Progenitor cell of endocrine pancreas (in vitro differentiated cells): Measurements from ENCODE around the gene LHFPL2. TPM values are rescaled to one million over a fixed set of nuclear protein-coding genes. Genes with fewer than 3 reads are reported as not detected.
A peak's percentile ranks its signal among the peaks of the same experiment; 100 is the strongest.

Experiments
- DNase-seq: peaks from one replicate; pipeline ENCODE4 v3.0.0; 2021; ENCODE audit warnings: low spot score; ENCODE audit not compliant: unreplicated experiment
- H3K27ac Mint-ChIP-seq: 2 replicates; pipeline ENCODE4 v1.8.0; 2021; ENCODE audit warnings: mild to moderate bottlenecking, moderate library complexity, mixed read lengths
- H3K27me3 Mint-ChIP-seq: 2 replicates; pipeline ENCODE4 v1.8.0; 2021; ENCODE audit warnings: mixed read lengths
- H3K36me3 Mint-ChIP-seq: 2 replicates; pipeline ENCODE4 v1.8.0; 2022; ENCODE audit warnings: mixed read lengths; ENCODE audit not compliant: insufficient read depth
- H3K4me1 Mint-ChIP-seq: 2 replicates; pipeline ENCODE4 v1.8.0; 2021; ENCODE audit warnings: low read depth, mixed read lengths
- H3K4me3 Mint-ChIP-seq: 2 replicates; pipeline ENCODE4 v1.8.0; 2021; ENCODE audit warnings: low read depth, mild to moderate bottlenecking, moderate library complexity, mixed read lengths
- H3K9me3 Mint-ChIP-seq: 2 replicates; pipeline ENCODE4 v1.8.0; 2021; ENCODE audit warnings: low read depth, mixed read lengths
- total RNA-seq: library from RNA; stranded (reverse); gene quantifications from 2 replicates; pipeline ENCODE4 v1.2.1, GENCODE V29; 2021
- TF ChIP-seq, protein P1 (sequence below): fragments of 200-600 bp; sonication (generic); IDR thresholded peaks from one replicate; pipeline ENCODE4 v1.5.0; 2021; ENCODE audit warnings: antibody characterized with exemption, mild to moderate bottlenecking; ENCODE audit not compliant: unreplicated experiment

LHFPL2 gene
- total RNA-seq, 1 donor from 2014 or later = 15.0 TPM

DNA sequence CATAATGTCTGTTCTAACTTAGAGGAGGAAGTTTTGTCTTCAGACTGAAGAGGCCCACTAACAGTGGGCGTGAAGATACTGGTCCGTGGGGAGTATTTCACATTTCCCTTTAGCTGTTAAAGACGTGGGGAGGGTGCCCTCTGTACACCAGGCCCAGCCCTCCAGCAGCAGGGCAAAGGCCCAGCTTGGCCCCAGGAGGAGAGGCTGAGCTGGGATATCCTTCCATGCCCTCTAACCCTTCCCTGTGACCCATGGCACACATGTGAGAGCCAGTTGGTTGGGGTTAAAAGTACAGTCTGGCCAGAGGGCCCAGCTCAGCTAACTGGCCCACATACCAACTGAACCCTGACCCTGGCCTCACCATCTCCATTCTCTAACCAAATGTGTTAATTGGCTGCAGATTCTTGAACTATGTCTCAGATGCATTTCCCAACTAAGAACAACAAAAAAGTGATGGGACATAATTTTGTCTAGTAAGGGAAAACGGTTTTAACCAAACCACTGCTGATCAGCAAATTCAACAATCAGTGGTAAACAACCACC, 74.4 kb downstream of the LHFPL2 start:
- Mint-ChIP-seq H3K4me3 (no peak overlapping the region), H3K36me3 (no peaks in the 10 kb centered on the region), H3K27ac (peak overlapping the region; percentile 67), H3K9me3 (no peaks in the 10 kb centered on the region), H3K27me3 (no peaks in the 10 kb centered on the region), H3K4me1 (peaks cover 13% of the 10 kb centered on the region)
- TF ChIP-seq, protein P1, sequence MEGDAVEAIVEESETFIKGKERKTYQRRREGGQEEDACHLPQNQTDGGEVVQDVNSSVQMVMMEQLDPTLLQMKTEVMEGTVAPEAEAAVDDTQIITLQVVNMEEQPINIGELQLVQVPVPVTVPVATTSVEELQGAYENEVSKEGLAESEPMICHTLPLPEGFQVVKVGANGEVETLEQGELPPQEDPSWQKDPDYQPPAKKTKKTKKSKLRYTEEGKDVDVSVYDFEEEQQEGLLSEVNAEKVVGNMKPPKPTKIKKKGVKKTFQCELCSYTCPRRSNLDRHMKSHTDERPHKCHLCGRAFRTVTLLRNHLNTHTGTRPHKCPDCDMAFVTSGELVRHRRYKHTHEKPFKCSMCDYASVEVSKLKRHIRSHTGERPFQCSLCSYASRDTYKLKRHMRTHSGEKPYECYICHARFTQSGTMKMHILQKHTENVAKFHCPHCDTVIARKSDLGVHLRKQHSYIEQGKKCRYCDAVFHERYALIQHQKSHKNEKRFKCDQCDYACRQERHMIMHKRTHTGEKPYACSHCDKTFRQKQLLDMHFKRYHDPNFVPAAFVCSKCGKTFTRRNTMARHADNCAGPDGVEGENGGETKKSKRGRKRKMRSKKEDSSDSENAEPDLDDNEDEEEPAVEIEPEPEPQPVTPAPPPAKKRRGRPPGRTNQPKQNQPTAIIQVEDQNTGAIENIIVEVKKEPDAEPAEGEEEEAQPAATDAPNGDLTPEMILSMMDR = no peak
- DNase-seq = no peak

DNA sequence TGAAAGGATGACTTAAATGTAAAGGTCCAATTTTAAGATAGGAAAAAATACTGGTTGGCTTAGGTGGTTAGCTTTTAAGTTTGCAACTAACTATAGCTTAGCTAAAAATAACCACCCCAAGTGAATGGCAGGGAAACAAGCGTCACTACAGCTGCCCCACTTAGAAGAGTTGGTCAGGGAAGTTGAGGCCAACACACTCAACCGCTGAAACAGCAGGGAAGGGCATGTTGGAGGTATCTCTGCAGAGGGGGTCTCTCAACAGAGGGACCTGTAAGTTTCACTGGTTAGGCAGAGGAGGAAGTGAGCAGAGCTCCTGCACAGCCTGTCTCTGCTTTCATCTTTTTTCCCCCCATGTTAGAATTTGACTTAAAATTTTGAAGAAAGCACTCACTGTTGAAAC, 75.3 kb downstream of the LHFPL2 start:
- no peak overlapping the region for H3K4me3 Mint-ChIP-seq
- DNase-seq = no peak
- no peaks in the 10 kb centered on the region for H3K27me3 Mint-ChIP-seq
- no peak overlapping the region for H3K27ac Mint-ChIP-seq
- peaks cover 19% of the 10 kb centered on the region for H3K4me1 Mint-ChIP-seq
- TF ChIP-seq, protein P1 = no peak
- H3K36me3 Mint-ChIP-seq = no peaks in the 10 kb centered on the region
- H3K9me3 Mint-ChIP-seq = no peaks in the 10 kb centered on the region

DNA sequence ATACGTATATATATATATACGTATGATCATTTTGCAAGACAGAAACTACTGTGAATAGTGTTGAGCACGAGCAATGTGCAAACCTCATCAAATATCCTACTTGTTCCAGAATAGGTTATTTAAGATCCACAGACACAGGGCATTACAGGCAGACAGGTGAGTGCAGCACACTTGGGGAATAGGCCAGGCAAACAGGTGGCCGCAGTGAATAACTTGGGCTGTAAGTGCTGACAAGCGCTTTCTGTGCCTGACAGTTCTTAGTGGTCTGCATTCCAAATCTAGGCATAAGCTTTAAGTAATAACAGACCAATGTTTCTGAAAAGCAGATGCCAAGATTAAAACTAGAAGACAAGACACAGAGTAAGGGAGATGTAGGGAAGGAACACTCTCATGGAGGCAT, 77.9 kb downstream of the LHFPL2 start:
- peaks cover under 1% of the 10 kb centered on the region for H3K36me3 Mint-ChIP-seq
- no peak overlapping the region for H3K4me3 Mint-ChIP-seq
- no peaks in the 10 kb centered on the region for H3K9me3 Mint-ChIP-seq
- peaks cover 24% of the 10 kb centered on the region for H3K4me1 Mint-ChIP-seq
- TF ChIP-seq, protein P1 = no peak
- DNase-seq = no peak
- no peaks in the 10 kb centered on the region for H3K27me3 Mint-ChIP-seq
- no peak overlapping the region for H3K27ac Mint-ChIP-seq

DNA sequence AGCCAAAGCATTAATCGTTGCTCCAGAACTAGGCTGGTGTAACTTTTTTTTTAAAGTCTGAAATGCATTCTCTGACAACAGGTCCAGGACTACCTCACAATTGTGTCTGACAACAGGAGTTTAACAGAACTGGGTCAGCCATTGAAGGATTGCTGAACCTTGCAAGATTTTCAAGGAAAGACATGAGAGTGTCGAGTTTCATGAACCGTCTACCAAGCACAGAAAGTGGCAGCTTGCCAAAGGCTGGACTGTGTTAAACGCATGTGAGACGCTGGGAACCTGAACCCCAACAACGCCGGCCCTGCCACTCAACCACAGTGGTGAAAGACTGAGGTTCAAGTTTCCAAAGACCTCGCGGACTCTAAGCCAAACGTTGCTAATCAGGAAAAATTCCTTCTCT, 79.1 kb downstream of the LHFPL2 start:
- Mint-ChIP-seq H3K9me3 (no peaks in the 10 kb centered on the region), H3K27ac (no peak overlapping the region), H3K36me3 (peaks cover 3% of the 10 kb centered on the region), H3K27me3 (no peaks in the 10 kb centered on the region), H3K4me3 (no peak overlapping the region), H3K4me1 (peaks cover 21% of the 10 kb centered on the region)
- no peak for DNase-seq
- TF ChIP-seq, protein P1 = no peak

DNA sequence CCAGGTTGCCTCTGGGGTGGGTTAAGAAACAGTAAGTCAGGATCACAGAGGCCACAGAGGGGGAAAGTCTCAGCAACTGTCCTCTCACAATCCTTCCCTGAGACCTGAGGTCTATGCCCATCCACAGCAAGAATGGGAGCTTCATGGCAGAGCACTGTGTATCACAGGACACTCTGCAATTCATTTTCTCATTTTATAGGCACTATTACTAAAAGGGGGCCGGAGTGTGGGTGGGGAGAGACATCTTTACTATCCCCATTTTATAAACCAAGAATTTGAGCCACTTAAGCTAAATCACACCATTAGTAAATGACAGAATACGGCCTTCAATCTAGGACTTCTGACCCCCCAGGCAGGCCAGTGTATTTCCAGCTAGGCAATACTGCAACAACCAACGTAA, 79.9 kb downstream of the LHFPL2 start:
- Mint-ChIP-seq H3K9me3 (no peaks in the 10 kb centered on the region), H3K4me1 (peaks cover 21% of the 10 kb centered on the region), H3K36me3 (peaks cover 5% of the 10 kb centered on the region), H3K27me3 (no peaks in the 10 kb centered on the region), H3K27ac (no peak overlapping the region), H3K4me3 (no peak overlapping the region)
- DNase-seq = no peak
- TF ChIP-seq, protein P1 = no peak
